Tibial artery (tissue), 4 donors: Measurements from ENCODE around the gene DCLRE1B.

ENCODE experiments used
- DNase-seq, 2 donors: peaks; one replicate each; pipeline ENCODE4 v3.0.0-alpha.2; 2019
- H3K27ac ChIP-seq, 2 donors: fragments of 200-600 bp; sonication (generic) in 1 of 2; 1 replicate in 1 of 2; 2 replicates in 1 of 2; pipeline ENCODE4 v1.5.1; 2018 to 2019; ENCODE audit warnings: mild to moderate bottlenecking in 1 of 2
- H3K27me3 ChIP-seq, 2 donors: fragments of 200-600 bp; sonication (generic) in 1 of 2; one replicate each; pipeline versions ENCODE4 v1.5.1 to v1.6.0; 2016 to 2019
- H3K36me3 ChIP-seq, 3 donors: fragments of 200-600 bp; sonication (generic) in 2 of 3; one replicate each; pipeline ENCODE4 v1.5.1; 2016 to 2019; ENCODE audit warnings: mild to moderate bottlenecking in 2 of 3
- H3K4me1 ChIP-seq, 4 donors: fragments of 200-600 bp; sonication (generic) in 2 of 4; 1 replicate in 3 of 4; 2 replicates in 1 of 4; pipeline ENCODE4 v1.5.1; 2016 to 2019
- H3K4me3 ChIP-seq, 2 donors: fragments of 200-600 bp; sonication (generic) in 1 of 2; 1 replicate in 1 of 2; 2 replicates in 1 of 2; pipeline ENCODE4 v1.5.1; 2018 to 2019; ENCODE audit warnings: mild to moderate bottlenecking in 2 of 2
- H3K9me3 ChIP-seq, 3 donors: fragments of 200-600 bp; sonication (generic) in 1 of 3; one replicate each; pipeline ENCODE4 v1.5.1; 2016 to 2019
- CTCF ChIP-seq, 2 experiments: fragments of 200-600 bp in 1 of 2; fragments of 450-650 bp in 1 of 2; IDR thresholded peaks; one replicate each; pipeline ENCODE4 v1.5.1; 2017 to 2019; ENCODE audit warnings: antibody characterized with exemption in 2 of 2, mild to moderate bottlenecking in 1 of 2, moderate library complexity in 1 of 2
- intact Hi-C: fragments of 100-400 bp; cut with DNase I; formaldehyde crosslinking; loops from one replicate; pipeline ENCODE4 v1.15.0; 2023; ENCODE audit warnings: low total_unique reads

DCLRE1B gene

GRCh38 chr1:113934511-113935055 lies 29.5 kb downstream of the DCLRE1B start:
- Histone ChIP-seq H3K36me3 (no peaks in the 10 kb centered on the region), H3K27ac (no peak overlapping the region), H3K4me3 (no peak overlapping the region), H3K27me3 (no peaks in the 10 kb centered on the region), H3K4me1 (peaks cover 0 to 84% (median 23%) of the 10 kb centered on the region in 4 donors), H3K9me3 (no peaks in the 10 kb centered on the region)
- intact Hi-C loops, result loop anchor here (10.0 kb wide), 1 partner anchor 100 kb away; no protein-coding TSS in a partner anchor
- no peak for DNase-seq
- TF ChIP-seq CTCF (IDR thresholded peaks at IDR 0.05), result no peak

- TF ChIP-seq CTCF (IDR thresholded peaks at IDR 0.05), result no peak
- no peaks in the 10 kb centered on the region for H3K27me3 ChIP-seq
- no peaks in the 10 kb centered on the region for H3K9me3 ChIP-seq
- H3K4me3 ChIP-seq, result no peak overlapping the region
- no peak overlapping the region for H3K27ac ChIP-seq
- peaks cover 0 to 90% (median 24%) of the 10 kb centered on the region in 4 donors for H3K4me1 ChIP-seq
- no peak for DNase-seq
- H3K36me3 ChIP-seq, result no peaks in the 10 kb centered on the region
- intact Hi-C loops, result loop anchor here (10.0 kb wide), 1 partner anchor 100 kb away; no protein-coding TSS in a partner anchor
Measured at GRCh38 chr1:113935176-113935575, 30.1 kb downstream of the DCLRE1B start.

- intact Hi-C loops, result loop anchor here (10.0 kb wide), 1 partner anchor 101 kb away; no protein-coding TSS in a partner anchor
- H3K27me3 ChIP-seq, result no peaks in the 10 kb centered on the region
- H3K4me1 ChIP-seq, result peaks cover 0 to 85% (median 20%) of the 10 kb centered on the region in 4 donors
Measured at GRCh38 chr1:113935970-113936369, 30.8 kb downstream of the DCLRE1B start.

GRCh38 chr1:113937146-113937545 lies 32.0 kb downstream of the DCLRE1B start:
- Histone ChIP-seq H3K9me3 (no peaks in the 10 kb centered on the region), H3K4me3 (no peak overlapping the region), H3K4me1 (peaks cover 0 to 74% (median 11%) of the 10 kb centered on the region in 4 donors), H3K27me3 (no peaks in the 10 kb centered on the region), H3K27ac (no peak overlapping the region), H3K36me3 (peaks cover 15 to 19% (median 17%) of the 10 kb centered on the region in 3 donors)
- no peak for DNase-seq
- intact Hi-C loops, result loop anchor here (10.0 kb wide), 1 partner anchor 102 kb away; no protein-coding TSS in a partner anchor
- no peak for TF ChIP-seq CTCF (IDR thresholded peaks at IDR 0.05)

More at GRCh38 chr1:113935970-113936369, 30.8 kb downstream of the DCLRE1B start:
- DNase-seq, result no peak
- no peak for TF ChIP-seq CTCF (IDR thresholded peaks at IDR 0.05)
- no peak overlapping the region for H3K27ac ChIP-seq
- peaks cover 6 to 8% (median 7%) of the 10 kb centered on the region in 3 donors for H3K36me3 ChIP-seq
- H3K4me3 ChIP-seq, result no peak overlapping the region
- H3K9me3 ChIP-seq, result no peaks in the 10 kb centered on the region

GRCh38 chr1:113938192-113938591 lies 33.1 kb downstream of the DCLRE1B start:
- no peak for DNase-seq
- intact Hi-C loops, result loop anchor here (10.0 kb wide), 1 partner anchor 103 kb away; no protein-coding TSS in a partner anchor
- Histone ChIP-seq H3K4me3 (no peak overlapping the region), H3K36me3 (peaks cover 16 to 29% (median 22%) of the 10 kb centered on the region in 3 donors), H3K4me1 (peaks cover 0 to 63% (median 3%) of the 10 kb centered on the region in 4 donors), H3K27ac (no peak overlapping the region), H3K27me3 (no peaks in the 10 kb centered on the region), H3K9me3 (no peaks in the 10 kb centered on the region)
- TF ChIP-seq CTCF (IDR thresholded peaks at IDR 0.05), result no peak
